ENCODE data around the gene TMEM203.
A peak's percentile ranks its signal among the peaks of the same experiment; 100 is the strongest.
"Not testable (repeated sequence)": the region's sequence is repeated elsewhere in the genome, so short reads cannot be mapped to it uniquely, and the experiment has no call there.

Gene TMEM203

DNA sequence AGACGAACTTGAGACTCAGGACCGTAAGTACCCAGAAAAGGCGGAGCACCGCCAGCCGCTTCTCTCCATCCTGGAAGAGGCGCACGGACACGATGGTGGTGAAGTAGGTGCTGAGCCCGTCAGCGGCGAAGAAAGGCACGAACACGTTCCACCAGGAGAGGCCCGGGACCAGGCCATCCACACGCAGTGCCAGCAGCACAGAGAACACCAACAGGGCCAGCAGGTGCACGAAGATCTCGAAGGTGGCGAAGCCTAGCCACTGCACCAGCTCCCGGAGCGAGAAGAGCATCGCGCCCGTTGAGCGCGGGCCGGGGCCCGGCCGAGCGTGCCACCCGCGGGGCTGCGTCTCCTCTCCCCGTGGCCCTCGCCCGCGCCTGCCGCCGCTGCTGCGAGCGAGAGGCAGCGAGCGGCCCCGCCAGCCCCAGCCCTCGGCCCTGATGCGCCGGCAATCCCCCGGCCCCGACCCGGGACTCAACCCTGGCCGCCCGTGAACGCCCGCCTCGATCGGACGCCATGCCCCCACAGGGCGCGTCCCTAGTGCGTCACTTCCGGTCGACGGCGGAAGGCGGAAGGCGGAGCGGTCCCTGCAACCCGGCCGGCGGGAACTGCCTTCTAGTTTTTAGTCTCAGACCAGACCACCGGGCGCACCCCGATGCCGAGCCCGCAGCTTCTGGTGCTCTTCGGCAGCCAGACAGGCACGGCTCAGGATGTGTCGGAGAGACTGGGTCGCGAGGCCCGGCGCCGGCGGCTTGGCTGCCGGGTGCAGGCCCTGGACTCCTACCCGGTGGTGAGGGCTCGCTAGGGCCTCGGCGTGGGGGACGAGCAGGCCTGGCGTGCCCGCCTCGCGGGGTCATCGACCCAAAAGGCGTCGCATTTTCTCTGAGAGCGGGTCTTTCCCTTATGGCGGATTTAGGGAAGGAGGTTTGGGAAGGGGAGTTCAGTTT lies at the start of gene TMEM203, which contains the start of gene NDOR1:
TSS of gene TMEM203 (minus strand) at position 523 of the 944 bp plus-strand sequence. CDS start at position 289, 234 bp downstream.
TSS of gene NDOR1 (plus strand) at position 575 of the 944 bp plus-strand sequence. CDS start at position 653, 78 bp downstream.
- peak; percentile 81 to 85 for DNase-seq

- peak; percentile 76 to 79 for DNase-seq
Measured at GRCh38 chr9:137254624-137255447, 49.4 kb upstream of the TMEM203 start, which contains the start of gene NELFB. TSS of gene NELFB (plus strand) at chr9:137255327.

GRCh38 chr9:137253717-137254623 lies 48.5 kb upstream of the TMEM203 start:
- DNase-seq, result no peak

GRCh38 chr9:137252555-137253506 lies 47.4 kb upstream of the TMEM203 start:
- DNase-seq, result no peak

GRCh38 chr9:137251490-137252268 lies 46.2 kb upstream of the TMEM203 start:
- no peak for DNase-seq

DNA sequence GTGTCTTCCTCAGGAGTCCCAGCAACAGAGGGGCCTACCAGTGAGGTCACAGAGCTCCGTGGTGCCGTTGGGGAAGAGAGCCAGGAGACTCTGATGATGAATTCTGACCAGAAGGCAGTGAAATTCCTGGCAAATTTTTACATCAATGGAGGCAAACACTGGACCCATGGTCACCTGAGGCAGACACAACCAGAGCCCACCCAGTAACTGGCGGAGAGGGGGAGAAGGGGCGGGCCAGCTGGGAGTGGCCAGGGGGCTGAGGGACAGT lies 45.7 kb upstream of the TMEM203 start, which contains the start of gene STPG3:
TSS of gene STPG3 (plus strand) at position 93 of the 268 bp plus-strand sequence. CDS start at position 94, 1 bp downstream.
- no peak for DNase-seq

DNA sequence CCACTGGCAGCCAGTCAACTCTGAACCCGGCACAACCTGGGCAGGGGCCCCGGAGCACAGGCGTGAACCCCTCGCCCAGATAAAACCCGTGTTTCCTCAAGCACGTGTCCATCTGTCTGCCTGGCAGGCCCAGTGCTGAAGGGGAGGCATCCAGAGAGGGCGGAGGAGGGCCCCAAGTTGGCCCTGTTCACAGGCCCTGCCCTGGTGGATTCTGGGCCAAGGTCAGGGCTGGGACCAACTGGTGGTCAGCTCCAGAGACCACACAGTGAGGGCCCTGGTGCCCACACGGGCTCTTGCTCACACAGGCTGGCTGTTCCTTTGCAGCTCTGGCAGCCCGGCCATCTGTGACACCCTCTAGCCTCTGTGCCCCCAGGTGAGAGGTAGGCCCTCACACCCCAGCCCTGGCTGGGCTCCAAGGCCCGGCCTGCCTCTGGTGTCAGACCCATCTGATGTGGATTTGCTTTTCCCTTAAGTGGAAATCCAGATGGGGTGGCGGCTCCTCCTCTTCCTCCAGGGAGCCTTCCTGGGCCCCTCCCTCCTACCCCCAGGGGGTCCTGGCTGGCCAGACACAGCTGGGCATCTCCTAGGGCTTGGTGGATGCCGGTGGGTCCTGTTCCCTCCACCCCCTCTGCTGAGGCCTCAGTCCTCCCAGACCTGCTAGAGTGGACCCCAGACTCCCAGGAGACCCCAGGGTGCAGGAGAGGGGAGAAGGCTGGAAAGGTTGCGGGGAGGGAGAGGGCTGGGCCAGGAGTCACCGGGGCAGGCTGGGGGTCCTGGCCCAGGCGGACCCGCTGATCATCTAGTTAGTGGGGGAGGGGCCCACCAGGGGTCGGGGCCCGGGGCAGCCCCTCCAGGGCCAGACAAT lies 45.1 kb upstream of the TMEM203 start:
- DNase-seq, result no peak

DNA sequence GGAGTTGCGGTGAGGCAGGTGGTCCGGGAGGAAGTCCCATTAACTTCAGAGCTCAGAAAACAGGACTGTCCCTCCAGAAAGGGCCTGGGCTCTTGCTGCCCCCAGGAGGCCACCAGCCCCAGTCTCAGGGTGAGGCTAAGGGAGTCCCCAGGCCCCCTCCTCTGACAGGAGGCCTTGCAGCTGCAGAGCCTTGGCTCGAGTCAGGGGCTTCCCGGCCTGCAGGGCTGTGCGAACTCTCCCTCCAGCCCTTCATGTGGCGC lies 42.4 kb upstream of the TMEM203 start:
- no peak for DNase-seq

GRCh38 chr9:137247135-137247915 lies 41.9 kb upstream of the TMEM203 start:
- DNase-seq, result no peak

- DNase-seq, result no peak
Measured at GRCh38 chr9:137245450-137246421, 40.3 kb upstream of the TMEM203 start.

- DNase-seq, result no peak
Measured at GRCh38 chr9:137244486-137245449, 39.3 kb upstream of the TMEM203 start.

- DNase-seq, result no peak
Measured at GRCh38 chr9:137243626-137244485, 38.4 kb upstream of the TMEM203 start.

GRCh38 chr9:137243266-137243625 lies 37.8 kb upstream of the TMEM203 start:
- DNase-seq, result not testable (repeated sequence)

DNA sequence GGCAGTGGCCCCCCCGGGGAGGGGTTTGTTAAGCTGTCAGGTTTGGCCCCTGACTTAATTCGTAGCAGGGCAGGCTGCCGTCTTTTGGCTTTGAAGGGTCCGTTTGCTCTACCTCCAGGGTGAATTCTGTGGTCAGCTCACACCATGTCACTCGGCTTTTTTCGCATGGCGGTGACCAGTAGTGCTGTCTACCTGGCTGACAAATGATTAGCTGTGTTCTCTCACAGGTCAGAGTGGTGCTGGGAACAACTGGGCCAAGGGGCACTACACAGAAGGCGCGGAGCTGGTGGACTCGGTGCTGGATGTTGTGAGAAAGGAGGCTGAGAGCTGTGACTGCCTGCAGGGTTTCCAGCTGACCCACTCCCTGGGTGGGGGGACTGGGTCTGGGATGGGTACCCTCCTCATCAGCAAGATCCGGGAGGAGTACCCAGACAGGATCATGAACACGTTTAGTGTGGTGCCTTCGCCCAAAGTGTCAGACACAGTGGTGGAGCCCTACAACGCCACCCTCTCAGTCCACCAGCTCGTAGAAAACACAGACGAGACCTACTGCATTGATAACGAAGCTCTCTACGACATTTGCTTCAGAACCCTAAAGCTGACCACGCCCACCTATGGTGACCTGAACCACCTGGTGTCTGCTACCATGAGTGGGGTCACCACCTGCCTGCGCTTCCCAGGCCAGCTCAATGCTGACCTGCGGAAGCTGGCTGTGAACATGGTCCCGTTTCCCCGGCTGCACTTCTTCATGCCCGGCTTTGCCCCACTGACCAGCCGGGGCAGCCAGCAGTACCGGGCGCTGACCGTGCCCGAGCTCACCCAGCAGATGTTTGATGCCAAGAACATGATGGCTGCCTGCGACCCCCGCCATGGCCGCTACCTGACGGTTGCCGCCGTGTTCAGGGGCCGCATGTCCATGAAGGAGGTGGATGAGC lies 37.1 kb upstream of the TMEM203 start:
- DNase-seq, result no peak
